Prostate gland (tissue), 2 donors: ENCODE results near the gene RAD54L.

Experiments
- POLR2A ChIP-seq: fragments of 450-650 bp; IDR thresholded peaks from one replicate; pipeline ENCODE4 v1.6.1; 2016; ENCODE audit warnings: antibody characterized with exemption, mild to moderate bottlenecking
- POLR2AphosphoS5 ChIP-seq: sonication (generic); formaldehyde crosslinking; IDR thresholded peaks from one replicate; pipeline ENCODE4 v1.6.1; 2017; ENCODE audit warnings: antibody characterized with exemption
- TF ChIP-seq, protein P1 (sequence below), 4 experiments: fragments of 200-600 bp in 2 of 4; fragments of 450-650 bp in 2 of 4; sonication (generic) in 2 of 4; IDR thresholded peaks; 1 replicate in 3 of 4; 2 replicates in 1 of 4; pipeline ENCODE4 v1.5.1; 2016 to 2019; ENCODE audit warnings: antibody characterized with exemption in 4 of 4, mild to moderate bottlenecking in 2 of 4, moderate library complexity in 2 of 4

DNA sequence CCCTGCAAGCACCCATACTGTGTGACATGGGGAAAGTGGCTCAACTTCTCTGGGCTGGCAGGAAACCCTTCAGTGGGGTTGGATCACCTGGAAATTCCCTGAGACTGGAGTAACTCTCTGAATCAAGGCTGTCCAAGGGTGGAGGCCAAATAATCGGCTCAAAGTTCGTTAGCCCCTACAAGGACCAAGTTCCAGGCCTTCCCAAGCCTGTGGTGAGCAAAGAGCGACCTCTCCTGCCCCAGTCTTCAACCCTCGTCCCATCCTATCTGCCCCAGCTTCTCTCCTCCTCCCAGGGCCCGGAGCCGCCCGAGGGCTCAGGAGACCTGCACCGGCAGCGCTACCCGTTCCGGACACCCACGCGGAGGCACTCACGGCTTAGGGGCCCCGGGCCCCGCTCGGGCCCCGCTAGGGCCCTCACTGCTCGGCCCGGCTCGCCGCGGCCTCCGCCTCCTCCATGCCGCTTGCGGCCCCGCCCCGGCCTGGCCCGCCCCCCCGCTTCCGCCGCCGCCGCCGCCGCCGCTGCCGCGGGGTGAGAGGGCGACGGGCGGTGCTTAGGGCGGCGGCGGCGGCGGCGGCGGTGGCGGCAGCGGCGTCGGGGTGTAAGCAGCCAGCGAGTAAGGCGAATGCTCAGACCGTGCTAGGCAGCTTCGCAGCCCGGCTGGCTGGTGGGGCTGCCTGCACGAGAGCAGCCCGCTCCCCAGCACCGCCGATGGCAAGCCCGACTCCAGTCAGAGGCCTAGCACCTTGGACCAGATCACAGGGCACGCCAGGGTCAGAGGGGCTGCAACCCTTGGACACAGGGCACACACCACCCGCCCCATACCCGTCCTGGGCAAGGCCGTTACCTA is 49.4 kb upstream of the RAD54L start, which contains the start of gene POMGNT1:
- peak; percentile 56 for TF ChIP-seq POLR2A
- TF ChIP-seq, protein P1, sequence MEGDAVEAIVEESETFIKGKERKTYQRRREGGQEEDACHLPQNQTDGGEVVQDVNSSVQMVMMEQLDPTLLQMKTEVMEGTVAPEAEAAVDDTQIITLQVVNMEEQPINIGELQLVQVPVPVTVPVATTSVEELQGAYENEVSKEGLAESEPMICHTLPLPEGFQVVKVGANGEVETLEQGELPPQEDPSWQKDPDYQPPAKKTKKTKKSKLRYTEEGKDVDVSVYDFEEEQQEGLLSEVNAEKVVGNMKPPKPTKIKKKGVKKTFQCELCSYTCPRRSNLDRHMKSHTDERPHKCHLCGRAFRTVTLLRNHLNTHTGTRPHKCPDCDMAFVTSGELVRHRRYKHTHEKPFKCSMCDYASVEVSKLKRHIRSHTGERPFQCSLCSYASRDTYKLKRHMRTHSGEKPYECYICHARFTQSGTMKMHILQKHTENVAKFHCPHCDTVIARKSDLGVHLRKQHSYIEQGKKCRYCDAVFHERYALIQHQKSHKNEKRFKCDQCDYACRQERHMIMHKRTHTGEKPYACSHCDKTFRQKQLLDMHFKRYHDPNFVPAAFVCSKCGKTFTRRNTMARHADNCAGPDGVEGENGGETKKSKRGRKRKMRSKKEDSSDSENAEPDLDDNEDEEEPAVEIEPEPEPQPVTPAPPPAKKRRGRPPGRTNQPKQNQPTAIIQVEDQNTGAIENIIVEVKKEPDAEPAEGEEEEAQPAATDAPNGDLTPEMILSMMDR (IDR thresholded peaks at IDR 0.05) = peak in 2 of 4 experiments; percentile 25
- TF ChIP-seq POLR2AphosphoS5 = no peak
